Measurements from ENCODE around the gene GTF2IRD1.

The GTF2IRD1 gene

GRCh38 chr7:74470504-74470903, 16.8 kb downstream of the GTF2IRD1 start:
- TF ChIP-seq, protein P1, sequence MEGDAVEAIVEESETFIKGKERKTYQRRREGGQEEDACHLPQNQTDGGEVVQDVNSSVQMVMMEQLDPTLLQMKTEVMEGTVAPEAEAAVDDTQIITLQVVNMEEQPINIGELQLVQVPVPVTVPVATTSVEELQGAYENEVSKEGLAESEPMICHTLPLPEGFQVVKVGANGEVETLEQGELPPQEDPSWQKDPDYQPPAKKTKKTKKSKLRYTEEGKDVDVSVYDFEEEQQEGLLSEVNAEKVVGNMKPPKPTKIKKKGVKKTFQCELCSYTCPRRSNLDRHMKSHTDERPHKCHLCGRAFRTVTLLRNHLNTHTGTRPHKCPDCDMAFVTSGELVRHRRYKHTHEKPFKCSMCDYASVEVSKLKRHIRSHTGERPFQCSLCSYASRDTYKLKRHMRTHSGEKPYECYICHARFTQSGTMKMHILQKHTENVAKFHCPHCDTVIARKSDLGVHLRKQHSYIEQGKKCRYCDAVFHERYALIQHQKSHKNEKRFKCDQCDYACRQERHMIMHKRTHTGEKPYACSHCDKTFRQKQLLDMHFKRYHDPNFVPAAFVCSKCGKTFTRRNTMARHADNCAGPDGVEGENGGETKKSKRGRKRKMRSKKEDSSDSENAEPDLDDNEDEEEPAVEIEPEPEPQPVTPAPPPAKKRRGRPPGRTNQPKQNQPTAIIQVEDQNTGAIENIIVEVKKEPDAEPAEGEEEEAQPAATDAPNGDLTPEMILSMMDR (IDR thresholded peaks at IDR 0.05; ENCODE audit: insufficient read depth, low read length, poor library complexity, severe bottlenecking): no peak
- Histone ChIP-seq H3K36me3 (ENCODE audit: control insufficient read depth, insufficient read depth, low read length) (no peaks in the 10 kb centered on the region), H3K4me3 (replicated peaks; ENCODE audit: low read depth, low read length) (no peak overlapping the region), H3K27me3 (replicated peaks; ENCODE audit: control insufficient read depth, insufficient read depth, low read length) (no peaks in the 10 kb centered on the region; the same call in 1 of the 2 replicates)
- no peak for DNase-seq (ENCODE audit: extremely low read depth, insufficient read length)

GRCh38 chr7:74473116-74473515, 19.4 kb downstream of the GTF2IRD1 start:
- no peaks in the 10 kb centered on the region for H3K36me3 ChIP-seq (ENCODE audit: control insufficient read depth, insufficient read depth, low read length)

GRCh38 chr7:74474271-74474865, 20.7 kb downstream of the GTF2IRD1 start:
- Histone ChIP-seq H3K36me3 (ENCODE audit: control insufficient read depth, insufficient read depth, low read length) (no peaks in the 10 kb centered on the region), H3K27me3 (replicated peaks; ENCODE audit: control insufficient read depth, insufficient read depth, low read length) (no peaks in the 10 kb centered on the region; the same call in 1 of the 2 replicates), H3K4me3 (replicated peaks; ENCODE audit: low read depth, low read length) (no peak overlapping the region)
- no peak for DNase-seq (ENCODE audit: extremely low read depth, insufficient read length)
- TF ChIP-seq, protein P1 (IDR thresholded peaks at IDR 0.05; ENCODE audit: insufficient read depth, low read length, poor library complexity, severe bottlenecking): no peak

More at GRCh38 chr7:74473116-74473515, 19.4 kb downstream of the GTF2IRD1 start:
- Histone ChIP-seq H3K4me3 (replicated peaks; ENCODE audit: low read depth, low read length) (no peak overlapping the region), H3K27me3 (replicated peaks; ENCODE audit: control insufficient read depth, insufficient read depth, low read length) (no peaks in the 10 kb centered on the region; the same call in 1 of the 2 replicates)
- no peak for DNase-seq (ENCODE audit: extremely low read depth, insufficient read length)
- TF ChIP-seq, protein P1 (IDR thresholded peaks at IDR 0.05; ENCODE audit: insufficient read depth, low read length, poor library complexity, severe bottlenecking): no peak

- DNase-seq (ENCODE audit: extremely low read depth, insufficient read length): no peak
- Histone ChIP-seq H3K36me3 (ENCODE audit: control insufficient read depth, insufficient read depth, low read length) (no peaks in the 10 kb centered on the region), H3K4me3 (replicated peaks; ENCODE audit: low read depth, low read length) (no peak overlapping the region), H3K27me3 (replicated peaks; ENCODE audit: control insufficient read depth, insufficient read depth, low read length) (no peaks in the 10 kb centered on the region; the same call in 1 of the 2 replicates)
- TF ChIP-seq, protein P1 (IDR thresholded peaks at IDR 0.05; ENCODE audit: insufficient read depth, low read length, poor library complexity, severe bottlenecking): no peak
Measured at GRCh38 chr7:74475243-74475986, 21.7 kb downstream of the GTF2IRD1 start.

- Histone ChIP-seq H3K4me3 (replicated peaks; ENCODE audit: low read depth, low read length) (no peak overlapping the region), H3K27me3 (replicated peaks; ENCODE audit: control insufficient read depth, insufficient read depth, low read length) (no peaks in the 10 kb centered on the region; the same call in 1 of the 2 replicates), H3K36me3 (ENCODE audit: control insufficient read depth, insufficient read depth, low read length) (no peaks in the 10 kb centered on the region)
- DNase-seq (ENCODE audit: extremely low read depth, insufficient read length): no peak
- TF ChIP-seq, protein P1 (IDR thresholded peaks at IDR 0.05; ENCODE audit: insufficient read depth, low read length, poor library complexity, severe bottlenecking): no peak
Measured at GRCh38 chr7:74475987-74476350, 22.3 kb downstream of the GTF2IRD1 start.
